HepG2 (cell line): ENCODE measurements around the gene KXD1. TPM values are rescaled to one million over a fixed set of nuclear protein-coding genes. Genes with fewer than 3 reads are reported as not detected.

ENCODE experiments used
- BRCA1 ChIP-seq: sonication (generic); formaldehyde crosslinking; IDR thresholded peaks from 2 replicates; pipeline ENCODE4 v1.4.0; 2020; ENCODE audit warnings: missing genetic modification reagents
- DR1 ChIP-seq: sonication (generic); formaldehyde crosslinking; IDR thresholded peaks from 2 replicates; pipeline ENCODE4 v1.8.0; 2021; ENCODE audit warnings: mild to moderate bottlenecking, missing genetic modification reagents, inconsistent platforms
- ERF ChIP-seq: IDR thresholded peaks from 2 replicates; pipeline ENCODE4 v1.6.1; 2018; ENCODE audit warnings: missing biosample characterization, missing genetic modification reagents
- FOSL2 ChIP-seq: sonication (generic); formaldehyde crosslinking; IDR thresholded peaks from 2 replicates; pipeline ENCODE4 v1.4.0; 2020; ENCODE audit warnings: missing genetic modification reagents
- KDM2A ChIP-seq: sonication (generic); formaldehyde crosslinking; IDR thresholded peaks from 2 replicates; pipeline ENCODE4 v1.4.0; 2020; ENCODE audit warnings: low read depth, missing genetic modification reagents, borderline replicate concordance
- NFYC ChIP-seq: IDR thresholded peaks from 2 replicates; pipeline ENCODE4 v1.6.1; 2016; ENCODE audit warnings: missing genetic modification reagents, missing compliant biosample characterization
- PLSCR1 ChIP-seq: sonication (generic); formaldehyde crosslinking; IDR thresholded peaks from 2 replicates; pipeline ENCODE4 v1.5.0; 2020; ENCODE audit warnings: missing genetic modification reagents, mild to moderate bottlenecking, borderline replicate concordance
- POLR2A ChIP-seq, 2 experiments: IDR thresholded peaks; 2 replicates each; pipeline ENCODE4 v1.6.1; 2011; ENCODE audit warnings: low read depth in 2 of 2, low read length in 2 of 2, mild to moderate bottlenecking in 1 of 2, moderate library complexity in 1 of 2; ENCODE audit not compliant: insufficient read depth in 1 of 2
- SNAPC4 ChIP-seq: sonication (generic); formaldehyde crosslinking; IDR thresholded peaks from 2 replicates; pipeline ENCODE4 v1.4.0; 2020; ENCODE audit warnings: mild to moderate bottlenecking, missing genetic modification reagents
- SOX13 ChIP-seq, 3 experiments: fragments of 450-650 bp in 1 of 3; sonication (generic) in 1 of 3; formaldehyde crosslinking in 1 of 3; IDR thresholded peaks in 2 of 3; conservative IDR thresholded peaks in 1 of 3; 2 replicates each; pipeline versions ENCODE4 v1.5.0 to v1.6.1; 2016 to 2020; ENCODE audit warnings: antibody characterized with exemption in 1 of 3, mild to moderate bottlenecking in 1 of 3, missing compliant biosample characterization in 1 of 3, missing genetic modification reagents in 1 of 3, moderate library complexity in 1 of 3
- SP5 ChIP-seq: IDR thresholded peaks from 2 replicates; pipeline ENCODE4 v1.6.1; 2016; ENCODE audit warnings: low read depth, borderline replicate concordance
- ZEB1 ChIP-seq: IDR thresholded peaks from 2 replicates; pipeline ENCODE4 v1.6.1; 2012; ENCODE audit warnings: mild to moderate bottlenecking, low read depth, inconsistent platforms; ENCODE audit not compliant: insufficient replicate concordance
- ZNF264 ChIP-seq: sonication (generic); formaldehyde crosslinking; IDR thresholded peaks from 2 replicates; pipeline ENCODE4 v1.4.0; 2020; ENCODE audit warnings: missing genetic modification reagents
- ZNF574 ChIP-seq: sonication (generic); formaldehyde crosslinking; IDR thresholded peaks from 2 replicates; pipeline ENCODE4 v1.4.0; 2020; ENCODE audit warnings: missing genetic modification reagents
- ZNF576 ChIP-seq: sonication (generic); formaldehyde crosslinking; IDR thresholded peaks from 2 replicates; pipeline ENCODE4 v1.4.0; 2020; ENCODE audit warnings: mild to moderate bottlenecking, missing genetic modification reagents
- ZNF580 ChIP-seq: IDR thresholded peaks from 2 replicates; pipeline ENCODE4 v1.6.1; 2016; ENCODE audit warnings: low read depth, borderline replicate concordance
- ZNF660 ChIP-seq: sonication (generic); formaldehyde crosslinking; IDR thresholded peaks from 2 replicates; pipeline ENCODE4 v1.5.1; 2020; ENCODE audit warnings: mild to moderate bottlenecking, low read depth, missing genetic modification reagents, borderline replicate concordance
- polyA plus RNA-seq, 8 experiments: library from polyadenylated mRNA; depleted of rRNA in 3 of 8; stranded (reverse) in 7 of 8; unstranded in 1 of 8; fragments of >200 nt; fragmentation: Illumina TruSeq in 4 of 8; extraction: Trizol in 4 of 8; gene quantifications; 2 replicates each; pipeline versions ENCODE4 v1.2.1 to v1.2.3, GENCODE V29; 2011 to 2016; ENCODE audit warnings: low read depth in 4 of 8, missing spikeins in 1 of 8, mixed read lengths in 1 of 8; ENCODE audit not compliant: insufficient read depth in 1 of 8
- total RNA-seq, 5 experiments: library from RNA; depleted of rRNA; stranded (reverse); fragments of >200 nt; fragmentation: Illumina TruSeq; extraction: Trizol; gene quantifications; 2 replicates each; pipeline ENCODE4 v1.2.3, GENCODE V29; 2016; ENCODE audit warnings: low read depth in 1 of 5

Gene KXD1
- total and polyA plus RNA-seq, 2 of the 13 experiments (the other 11 are each of a cell fraction or from before 2014, with no cell fraction given) = 44.6 to 143 TPM

GRCh38 chr19:18590273-18591272, 32.9 kb downstream of the KXD1 start (continued):
- TF ChIP-seq SNAPC4 (CRISPR knock-in tag) = no peak
- TF ChIP-seq ERF (CRISPR knock-in tag) = no peak
- no peak for TF ChIP-seq ZNF660 (CRISPR knock-in tag)
- TF ChIP-seq ZNF576 (CRISPR knock-in tag) = no peak
- no peak for TF ChIP-seq SOX13 (IDR thresholded peaks at IDR 0.05)
- TF ChIP-seq SOX13 (CRISPR knock-in tag; conservative IDR thresholded peaks at IDR 0.05 in 1 of 2, IDR thresholded peaks at IDR 0.05 in 1 of 2) = 0 out of 4 replicates have a peak, but pooled peaks of 1 of the 2 experiments have one; percentile 7
- no peak for TF ChIP-seq DR1 (CRISPR knock-in tag)
- peak in 1 of 2 experiments; percentile 40; a peak in 1 of 4 replicates for TF ChIP-seq POLR2A (IDR thresholded peaks at IDR 0.05; ENCODE audit: insufficient read depth in 1 of 2, low read depth in 2 of 2, low read length in 2 of 2)
- TF ChIP-seq PLSCR1 (CRISPR knock-in tag) = no peak
- TF ChIP-seq ZNF574 (CRISPR knock-in tag) = peak; percentile 55
- no peak for TF ChIP-seq NFYC (CRISPR knock-in tag)
- no peak for TF ChIP-seq ZEB1
- no peak for TF ChIP-seq ZNF264 (CRISPR knock-in tag)
- no peak; the same call in 1 of the 2 replicates for TF ChIP-seq ZNF580 (CRISPR knock-in tag)
- TF ChIP-seq KDM2A = peak; percentile 63; the same call in 1 of the 2 replicates
- TF ChIP-seq FOSL2 (CRISPR knock-in tag) = no peak
- TF ChIP-seq SP5 (CRISPR knock-in tag) = 0 out of 2 replicates have a peak, but pooled peaks have one; percentile 12
- no peak for TF ChIP-seq BRCA1 (CRISPR knock-in tag)
